H9 (cell line): ENCODE data around the gene GHITM. TPM values are rescaled to one million over a fixed set of nuclear protein-coding genes. Genes with fewer than 3 reads are reported as not detected.
A peak's percentile ranks its signal among the peaks of the same experiment; 100 is the strongest.

Source experiments
- DNase-seq: peaks from one replicate; pipeline ENCODE4 v3.0.0-alpha.2; 2017
- H2AFZ ChIP-seq: one replicate; pipeline ENCODE4 v1.6.1; 2013; ENCODE audit warnings: mild to moderate bottlenecking, low read length, control low read depth, moderate library complexity
- H2AK5ac ChIP-seq: 2 replicates; pipeline ENCODE4 v1.6.1; 2013; ENCODE audit warnings: low read length, control low read depth, mixed read lengths; ENCODE audit not compliant: insufficient read length
- H2BK120ac ChIP-seq: one replicate; pipeline ENCODE4 v1.6.1; 2013; ENCODE audit warnings: low read depth, mild to moderate bottlenecking, low read length, control low read depth, inconsistent platforms; ENCODE audit not compliant: poor library complexity, severe bottlenecking
- H2BK12ac ChIP-seq: 2 replicates; pipeline ENCODE4 v1.6.1; 2013; ENCODE audit warnings: low read length, control low read depth, mixed read lengths, low read depth; ENCODE audit not compliant: insufficient read length
- H2BK15ac ChIP-seq: 2 replicates; pipeline ENCODE4 v1.6.1; 2013; ENCODE audit warnings: low read depth, low read length, control low read depth
- H2BK20ac ChIP-seq: one replicate; pipeline ENCODE4 v1.6.1; 2013; ENCODE audit warnings: low read depth, mild to moderate bottlenecking, low read length, control low read depth, inconsistent platforms; ENCODE audit not compliant: poor library complexity, severe bottlenecking
- H2BK5ac ChIP-seq: 2 replicates; pipeline ENCODE4 v1.6.1; 2013; ENCODE audit warnings: low read length, control low read depth, mixed read lengths; ENCODE audit not compliant: insufficient read length
- H3K14ac ChIP-seq: 2 replicates; pipeline ENCODE4 v1.6.1; 2013; ENCODE audit warnings: low read length, control low read depth; ENCODE audit not compliant: insufficient read depth
- H3K18ac ChIP-seq: 2 replicates; pipeline ENCODE4 v1.6.1; 2013; ENCODE audit warnings: low read depth, mild to moderate bottlenecking, mixed read lengths, low read length, control low read depth; ENCODE audit not compliant: insufficient read length
- H3K23ac ChIP-seq: 2 replicates; pipeline ENCODE4 v1.6.1; 2013; ENCODE audit warnings: low read length, control low read depth, mixed read lengths, low read depth; ENCODE audit not compliant: insufficient read length
- H3K23me2 ChIP-seq: 2 replicates; pipeline ENCODE4 v1.6.1; 2013; ENCODE audit warnings: low read depth, mild to moderate bottlenecking, mixed read lengths, low read length, control low read depth; ENCODE audit not compliant: insufficient read length, poor library complexity, severe bottlenecking
- H3K27ac ChIP-seq: 2 replicates; pipeline ENCODE4 v1.5.1; 2013; ENCODE audit warnings: low read length, control low read depth, mixed read lengths, low read depth; ENCODE audit not compliant: insufficient read length
- H3K27me3 ChIP-seq: 2 replicates; pipeline ENCODE4 v1.6.1; 2013; ENCODE audit warnings: low read length, control low read depth, inconsistent platforms; ENCODE audit not compliant: insufficient read depth
- H3K4ac ChIP-seq: 2 replicates; pipeline ENCODE4 v1.6.1; 2013; ENCODE audit warnings: low read depth, mild to moderate bottlenecking, control low read depth, inconsistent platforms, low read length, moderate library complexity
- H3K4me1 ChIP-seq: 2 replicates; pipeline ENCODE4 v1.6.1; 2013; ENCODE audit warnings: low read length, control low read depth, inconsistent platforms; ENCODE audit not compliant: insufficient read depth
- H3K4me2 ChIP-seq: 2 replicates; pipeline ENCODE4 v1.6.1; 2013; ENCODE audit warnings: low read length, control low read depth, mixed read lengths; ENCODE audit not compliant: insufficient read length, insufficient read depth
- H3K56ac ChIP-seq: 2 replicates; pipeline ENCODE4 v1.6.1; 2013; ENCODE audit warnings: low read depth, mild to moderate bottlenecking, mixed read lengths, low read length, control low read depth; ENCODE audit not compliant: insufficient read length
- H3K79me1 ChIP-seq: 2 replicates; pipeline ENCODE4 v1.6.1; 2013; ENCODE audit warnings: low read depth, mild to moderate bottlenecking, moderate library complexity, low read length, control low read depth, inconsistent platforms; ENCODE audit not compliant: insufficient read depth, poor library complexity, severe bottlenecking
- H3K79me2 ChIP-seq: 2 replicates; pipeline ENCODE4 v1.6.1; 2013; ENCODE audit warnings: low read length, control low read depth, inconsistent platforms; ENCODE audit not compliant: insufficient read depth
- H3K9ac ChIP-seq: 2 replicates; pipeline ENCODE4 v1.6.1; 2013; ENCODE audit warnings: low read length, control low read depth, mixed read lengths; ENCODE audit not compliant: insufficient read length; ENCODE audit errors: extremely low read depth
- H3K9me3 ChIP-seq: one replicate; pipeline ENCODE4 v1.6.1; 2013; ENCODE audit warnings: low read depth, low read length, inconsistent platforms; ENCODE audit not compliant: control insufficient read depth
- H3T11ph ChIP-seq: one replicate; pipeline ENCODE4 v1.6.1; 2013; ENCODE audit warnings: mild to moderate bottlenecking, low read length, control low read depth, inconsistent platforms
- H4K20me1 ChIP-seq: one replicate; pipeline ENCODE4 v1.6.1; 2013; ENCODE audit not compliant: control insufficient read depth, insufficient read length, insufficient read depth
- H4K5ac ChIP-seq: 2 replicates; pipeline ENCODE4 v1.6.1; 2013; ENCODE audit warnings: low read depth, mild to moderate bottlenecking, mixed read lengths, low read length, control low read depth; ENCODE audit not compliant: insufficient read length
- H4K8ac ChIP-seq: replicated peaks from 2 replicates; pipeline ENCODE4 v1.6.1; 2013; ENCODE audit warnings: low read length, control low read depth, mixed read lengths, low read depth; ENCODE audit not compliant: insufficient read length
- H4K91ac ChIP-seq: 2 replicates; pipeline ENCODE4 v1.6.1; 2013; ENCODE audit warnings: low read depth, mild to moderate bottlenecking, moderate library complexity, mixed read lengths, low read length, control low read depth; ENCODE audit not compliant: insufficient read length
- H3K27ac Mint-ChIP-seq, 3 experiments: 2 replicates in 2 of 3; 3 replicates in 1 of 3; pipeline ENCODE4 v1.8.0; 2020 to 2021; ENCODE audit warnings: mixed read lengths in 3 of 3, mild to moderate bottlenecking in 1 of 3, moderate library complexity in 1 of 3
- H3K27me3 Mint-ChIP-seq: 2 replicates; pipeline ENCODE4 v1.8.0; 2021; ENCODE audit warnings: low read depth, mild to moderate bottlenecking, moderate library complexity, mixed read lengths
- H3K36me3 Mint-ChIP-seq, 3 experiments: 2 replicates in 2 of 3; 3 replicates in 1 of 3; pipeline ENCODE4 v1.8.0; 2020 to 2021; ENCODE audit warnings: low read depth in 3 of 3, mixed read lengths in 3 of 3; ENCODE audit not compliant: insufficient read depth in 1 of 3
- H3K4me1 Mint-ChIP-seq, 2 experiments: 2 replicates each; pipeline ENCODE4 v1.8.0; 2020; ENCODE audit warnings: mixed read lengths in 2 of 2
- H3K4me3 Mint-ChIP-seq, 2 experiments: 2 replicates in 1 of 2; 3 replicates in 1 of 2; pipeline ENCODE4 v1.8.0; 2020 to 2021; ENCODE audit warnings: mild to moderate bottlenecking in 2 of 2, mixed read lengths in 2 of 2, moderate library complexity in 1 of 2
- H3K9me3 Mint-ChIP-seq, 2 experiments: 2 replicates in 1 of 2; 3 replicates in 1 of 2; pipeline ENCODE4 v1.8.0; 2020; ENCODE audit warnings: mild to moderate bottlenecking in 2 of 2, mixed read lengths in 2 of 2, moderate library complexity in 1 of 2
- CTCF ChIP-seq: fragments of 200-600 bp; sonication (generic); conservative IDR thresholded peaks from 3 replicates; pipeline ENCODE4 v1.8.0; 2021; ENCODE audit warnings: antibody characterized with exemption, mild to moderate bottlenecking
- WGBS: extraction: QIAGEN DNeasy Blood & Tissue Kit; methylation state at CpG from one replicate; pipeline ENCODE4 v1.1.7; 2013; ENCODE audit warnings: missing lambda C conversion rate, low lambda C conversion rate, mixed read lengths; ENCODE audit not compliant: insufficient read length; ENCODE audit errors: extremely low coverage; 5-methylcytosine and 5-hydroxymethylcytosine counted together
- total RNA-seq: library from RNA; stranded (reverse); gene quantifications from 2 replicates; pipeline ENCODE4 v1.2.1, GENCODE V29; 2021

GHITM gene
- total RNA-seq, 1 experiment from 2014 or later = 95.6 TPM

DNA sequence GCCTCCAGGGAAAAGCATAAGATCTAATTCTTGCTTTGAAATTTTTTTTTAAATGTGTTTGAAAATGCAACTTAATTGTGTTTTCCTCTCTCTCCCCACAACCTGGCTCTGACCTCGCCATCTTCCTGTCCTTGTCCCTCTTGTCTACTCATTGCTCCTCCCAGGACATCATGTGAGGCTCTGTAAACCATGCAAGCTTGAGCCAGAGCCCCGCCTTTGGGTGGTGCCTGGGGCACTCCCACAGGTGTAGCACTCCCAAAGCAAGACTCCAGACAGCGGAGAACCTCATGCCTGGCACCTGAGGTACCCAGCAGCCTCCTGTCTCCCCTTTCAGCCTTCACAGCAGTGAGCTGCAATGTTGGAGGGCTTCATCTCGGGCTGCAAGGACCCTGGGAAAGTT lies 45.2 kb downstream of the GHITM start:
- H3K9ac ChIP-seq = no peak overlapping the region
- no peak overlapping the region for H3K56ac ChIP-seq
- no peak overlapping the region for H3K4me3 Mint-ChIP-seq
- no peaks in the 10 kb centered on the region for H3K4me1 Mint-ChIP-seq
- H2BK12ac ChIP-seq = no peak overlapping the region
- no peak overlapping the region for H2BK5ac ChIP-seq
- no peaks in the 10 kb centered on the region for H4K20me1 ChIP-seq
- peaks cover 0 to 8% (median 3%) of the 10 kb centered on the region in 3 experiments; a peak in 4 of 7 replicates for H3K36me3 Mint-ChIP-seq
- no peaks in the 10 kb centered on the region for H3K27me3 ChIP-seq
- no peak overlapping the region for H4K91ac ChIP-seq
- no peak for TF ChIP-seq CTCF
- H4K8ac ChIP-seq = no peak overlapping the region
- H3K23ac ChIP-seq = no peak overlapping the region
- H3K27ac ChIP-seq = no peak overlapping the region
- H2BK120ac ChIP-seq = no peak overlapping the region
- no CpG with 5 or more reads among the region's 4 CpGs for WGBS
- no peaks in the 10 kb centered on the region for H3K4me1 ChIP-seq
- H3T11ph ChIP-seq = no peak overlapping the region
- H3K4me2 ChIP-seq = no peak overlapping the region
- no peaks in the 10 kb centered on the region for H3K23me2 ChIP-seq
- no peaks in the 10 kb centered on the region for H3K9me3 ChIP-seq
- H2AK5ac ChIP-seq = no peak overlapping the region
- peaks cover 3% of the 10 kb centered on the region; the same call in 1 of the 2 replicates for H3K27me3 Mint-ChIP-seq
- no peaks in the 10 kb centered on the region for H3K79me2 ChIP-seq
- no peak overlapping the region for H2BK20ac ChIP-seq
- no peak overlapping the region for H3K14ac ChIP-seq
- H3K4ac ChIP-seq = no peak overlapping the region
- no peak overlapping the region for H2BK15ac ChIP-seq
- DNase-seq = no peak
- H3K18ac ChIP-seq = no peak overlapping the region
- no peak overlapping the region for H2AFZ ChIP-seq
- H3K27ac Mint-ChIP-seq = peak overlapping the region in 1 of 3 experiments; percentile 56; a peak in 1 of 7 replicates
- H3K9me3 Mint-ChIP-seq = peaks cover 7 to 10% of the 10 kb centered on the region in 2 experiments; a peak in 4 of 5 replicates
- no peak overlapping the region for H4K5ac ChIP-seq
- no peaks in the 10 kb centered on the region for H3K79me1 ChIP-seq
